OCI-M1 (cell line): ENCODE results near the gene CHST8.
"Not testable (repeated sequence)": the region's sequence is repeated elsewhere in the genome, so short reads cannot be mapped to it uniquely, and the experiment has no call there.

Experiments
- DNase-seq: peaks from one replicate; lab custom pipeline; 2025; lab: John Stamatoyannopoulos, UW

CHST8 gene

GRCh38 chr19:33811736-33812387 is 190.1 kb downstream of the CHST8 start:
- DNase-seq = no peak

DNA sequence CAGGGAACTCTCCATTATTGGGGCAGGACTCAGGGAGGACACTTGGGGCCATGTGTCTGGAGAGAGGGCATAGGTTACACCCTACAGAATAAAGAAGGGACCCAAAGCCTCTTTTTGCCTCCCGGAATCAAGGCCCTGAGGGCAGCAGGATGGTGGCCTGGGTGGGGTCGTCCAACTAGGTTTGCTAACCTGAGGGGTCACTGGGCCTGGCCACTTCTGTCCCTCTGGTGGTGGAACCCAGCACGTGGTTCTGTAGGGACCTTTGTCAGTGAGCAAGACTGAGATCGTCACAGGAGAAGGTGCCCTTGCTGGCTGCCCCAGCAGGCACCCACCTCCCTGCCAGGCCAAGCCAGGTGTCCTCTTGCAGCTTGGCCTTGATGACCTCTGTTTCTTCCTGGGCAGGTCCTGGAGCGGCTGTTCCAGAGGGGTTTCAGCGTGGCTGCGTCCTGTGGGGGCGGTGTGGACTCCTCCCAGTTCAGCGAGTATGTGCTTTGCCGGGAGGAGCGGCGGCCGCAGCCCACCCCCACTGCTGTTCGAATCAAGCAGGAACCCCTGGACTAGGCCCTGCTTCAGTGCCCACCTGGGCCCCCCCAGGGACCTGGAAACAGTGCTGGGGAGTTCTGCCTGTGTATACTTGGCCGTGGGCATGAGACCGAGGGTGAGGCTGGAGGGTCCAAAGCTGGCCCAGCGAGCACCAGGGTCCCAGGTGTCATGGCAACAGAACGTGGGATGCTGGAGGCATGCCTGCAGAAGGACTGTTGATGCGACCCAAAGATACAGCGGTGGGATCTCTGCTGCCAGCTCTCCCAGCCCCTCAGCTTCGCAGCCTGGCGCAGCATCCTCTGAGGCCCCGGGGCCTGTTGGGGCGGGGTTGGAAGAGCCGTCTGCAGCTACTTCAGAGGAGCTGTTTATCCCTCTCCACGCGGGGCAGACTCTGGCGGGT is 190.9 kb downstream of the CHST8 start:
- no peak for DNase-seq

DNA sequence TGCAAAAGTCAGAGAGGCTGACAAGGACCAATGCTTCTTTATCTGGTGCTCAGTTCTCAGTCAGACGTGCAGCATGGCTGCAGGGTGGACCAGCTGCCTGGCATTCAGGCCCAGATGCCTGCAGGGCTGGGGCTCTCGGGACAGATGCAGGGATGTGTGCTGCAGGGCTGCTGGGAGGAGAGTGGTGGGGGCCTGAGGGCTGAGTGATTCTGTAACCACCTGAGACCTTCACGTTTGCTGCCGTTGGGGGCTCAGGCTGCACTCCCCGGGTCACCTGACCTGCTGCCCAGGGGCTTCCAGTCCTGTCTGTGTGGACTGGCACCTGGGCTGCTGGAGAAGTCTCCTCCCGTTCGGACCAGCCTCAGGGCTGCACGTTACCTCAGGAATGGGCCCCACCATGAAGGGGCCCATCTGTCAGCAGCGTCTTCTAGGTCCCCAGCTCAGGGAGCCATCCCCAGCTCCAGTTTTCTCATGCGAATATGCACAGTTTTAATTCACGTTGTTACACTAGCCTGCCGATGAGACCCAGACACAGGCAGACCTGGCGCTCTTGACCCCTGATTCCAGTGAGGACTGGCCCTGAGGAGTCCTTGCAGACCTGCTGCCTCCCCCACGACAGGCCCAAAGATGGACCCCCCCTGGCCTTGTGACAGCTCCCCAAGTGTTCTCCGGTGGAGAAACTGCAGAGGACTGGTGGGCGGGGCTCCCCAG is 191.8 kb downstream of the CHST8 start:
- DNase-seq = no peak

DNA sequence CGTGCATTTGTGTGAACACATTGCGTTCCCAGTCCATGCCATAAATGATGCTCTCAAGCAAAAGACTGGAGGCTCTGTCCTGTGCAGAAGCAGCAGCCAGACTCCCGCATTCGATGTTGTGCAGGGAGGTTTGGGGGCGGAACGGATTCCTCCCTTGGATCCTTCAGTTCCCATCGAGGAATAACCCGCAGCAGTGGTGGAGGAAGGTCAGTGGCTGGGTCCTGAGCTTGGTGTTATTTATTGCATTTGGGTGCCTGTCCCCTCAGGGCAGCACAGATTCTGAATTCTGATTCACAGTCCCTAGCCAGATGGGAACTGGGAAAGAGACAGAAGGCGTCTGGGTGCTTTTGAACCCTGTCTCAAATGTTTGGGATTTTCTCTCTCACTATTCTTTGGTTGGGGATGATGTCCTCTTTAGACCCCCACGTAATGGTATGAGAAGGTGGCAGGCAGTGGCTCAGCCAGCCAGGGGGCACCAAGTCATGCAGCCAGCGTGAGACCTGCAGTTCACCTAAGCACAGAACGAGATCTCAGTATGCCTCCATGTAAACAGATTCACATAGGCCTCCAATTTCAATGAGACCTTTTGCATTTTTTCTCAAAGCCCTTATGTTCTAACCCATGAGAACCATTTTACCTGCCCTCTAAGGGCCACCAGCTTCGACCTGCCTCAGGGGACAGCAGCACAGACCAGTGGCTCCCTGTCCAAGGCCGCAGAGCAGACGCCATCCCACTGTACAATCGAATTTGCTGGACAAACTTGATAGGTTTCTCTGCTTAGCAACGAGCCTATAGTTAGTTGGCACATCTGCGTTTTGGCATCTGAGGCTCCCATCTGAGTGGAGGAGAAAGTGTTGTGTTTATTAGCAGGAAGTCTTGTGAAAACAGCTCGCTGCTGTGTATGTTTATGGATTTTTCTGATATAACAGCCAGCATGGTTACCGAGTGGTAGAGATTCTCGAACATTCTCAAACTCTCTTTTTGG is 192.7 kb downstream of the CHST8 start:
- DNase-seq = no peak

DNA sequence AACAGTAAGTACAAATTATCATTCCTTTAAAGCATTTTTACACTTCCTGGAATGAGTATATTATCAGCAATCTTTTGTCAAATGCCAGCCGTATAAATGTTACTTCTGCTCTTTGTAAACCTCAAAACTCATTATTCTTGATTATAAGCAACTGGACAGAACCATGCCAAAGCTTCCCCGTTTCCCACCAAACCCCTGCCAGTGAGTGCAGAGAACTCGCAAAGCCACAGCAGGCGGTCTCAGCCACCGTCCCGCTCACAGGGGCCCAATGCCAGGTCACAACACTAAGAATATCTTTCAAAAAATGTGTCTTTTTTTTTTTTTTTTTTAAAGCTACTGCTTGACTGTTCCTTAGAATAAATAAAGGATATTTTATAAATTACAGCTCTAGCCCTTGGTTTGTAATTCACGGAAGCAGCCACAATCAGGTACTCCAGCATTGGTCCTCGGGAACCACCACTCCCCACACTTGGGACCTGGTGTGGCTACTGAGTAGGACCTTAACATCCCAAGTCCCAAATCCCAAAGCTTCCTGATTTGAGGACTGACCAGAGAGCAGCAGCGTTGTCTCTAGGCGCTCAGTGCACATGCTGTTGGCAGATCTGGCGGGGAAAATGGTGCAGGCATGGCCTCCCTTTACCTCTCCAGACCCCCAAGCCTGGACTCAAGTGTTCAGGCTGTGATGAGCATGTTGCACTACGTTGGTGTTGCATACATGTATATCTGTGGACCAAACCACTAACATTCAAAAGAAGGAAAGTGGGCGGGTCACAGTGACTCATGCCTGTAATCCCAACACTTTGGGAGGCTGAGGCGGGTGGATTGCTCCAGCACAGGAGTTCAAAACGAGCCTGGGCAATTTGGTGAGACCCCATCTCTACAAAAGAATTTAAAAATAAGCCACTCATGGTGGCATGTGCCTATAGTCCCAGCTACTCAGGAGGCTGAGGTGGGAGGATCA is 193.9 kb downstream of the CHST8 start:
- DNase-seq = peak; percentile 35

DNA sequence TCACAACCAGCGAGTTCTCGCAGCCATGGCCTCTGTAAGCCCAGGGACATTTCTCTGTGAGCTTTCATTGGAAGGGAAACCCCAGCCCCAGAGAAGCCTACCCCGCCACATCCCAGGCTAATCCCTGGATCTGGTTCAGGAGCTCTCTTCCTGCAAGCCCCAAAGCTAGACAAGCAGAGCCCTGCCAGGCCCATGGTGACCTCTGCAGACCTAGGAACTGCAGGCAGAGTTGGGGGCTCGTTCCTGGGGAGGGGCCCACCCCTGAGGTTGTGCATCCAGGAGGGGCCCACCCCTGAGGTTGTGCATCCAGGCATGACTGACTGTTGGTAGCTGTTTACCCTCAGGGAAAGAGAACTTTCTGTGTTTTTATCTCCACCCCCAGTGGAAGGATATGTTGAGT is 196.7 kb downstream of the CHST8 start:
- DNase-seq = no peak

DNA sequence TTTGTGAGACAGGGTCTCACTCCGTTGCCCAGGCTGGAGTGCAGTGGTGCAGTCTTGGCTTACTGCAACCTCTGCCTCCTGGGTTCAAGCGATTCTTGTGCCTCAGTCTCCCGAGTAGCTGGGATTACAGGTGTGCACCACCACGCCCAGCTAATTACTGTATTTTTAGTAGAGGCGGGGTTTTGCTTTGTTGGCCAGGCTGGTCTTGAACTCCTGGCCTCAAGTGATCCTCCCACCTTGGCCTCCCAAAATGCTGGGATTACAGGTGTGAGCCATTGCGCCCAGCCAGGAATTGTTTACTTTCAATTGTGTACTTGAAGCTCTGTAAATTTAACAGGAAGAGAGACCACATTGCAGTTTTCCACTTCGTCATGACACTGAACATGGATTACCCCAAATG is 197.3 kb downstream of the CHST8 start:
- not testable (repeated sequence) for DNase-seq

DNA sequence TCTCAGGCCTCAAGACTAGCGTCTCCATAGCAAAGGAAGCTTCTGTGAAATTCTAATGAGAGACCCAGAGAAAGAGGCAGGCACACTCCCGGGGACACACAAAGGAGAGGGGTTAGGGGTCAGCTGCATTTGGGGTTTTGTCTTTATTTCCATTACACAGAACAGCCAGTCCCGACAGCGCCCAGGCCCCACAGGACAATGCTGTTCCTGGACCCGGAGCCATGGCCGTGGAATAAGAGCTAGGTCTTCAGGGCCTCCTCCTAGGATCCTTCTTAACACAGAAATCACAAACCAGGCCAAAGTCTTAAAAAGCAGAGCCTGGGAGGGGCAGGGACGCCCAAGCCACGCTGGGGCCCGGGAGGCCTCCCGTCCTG is 197.7 kb downstream of the CHST8 start:
- DNase-seq = no peak

DNA sequence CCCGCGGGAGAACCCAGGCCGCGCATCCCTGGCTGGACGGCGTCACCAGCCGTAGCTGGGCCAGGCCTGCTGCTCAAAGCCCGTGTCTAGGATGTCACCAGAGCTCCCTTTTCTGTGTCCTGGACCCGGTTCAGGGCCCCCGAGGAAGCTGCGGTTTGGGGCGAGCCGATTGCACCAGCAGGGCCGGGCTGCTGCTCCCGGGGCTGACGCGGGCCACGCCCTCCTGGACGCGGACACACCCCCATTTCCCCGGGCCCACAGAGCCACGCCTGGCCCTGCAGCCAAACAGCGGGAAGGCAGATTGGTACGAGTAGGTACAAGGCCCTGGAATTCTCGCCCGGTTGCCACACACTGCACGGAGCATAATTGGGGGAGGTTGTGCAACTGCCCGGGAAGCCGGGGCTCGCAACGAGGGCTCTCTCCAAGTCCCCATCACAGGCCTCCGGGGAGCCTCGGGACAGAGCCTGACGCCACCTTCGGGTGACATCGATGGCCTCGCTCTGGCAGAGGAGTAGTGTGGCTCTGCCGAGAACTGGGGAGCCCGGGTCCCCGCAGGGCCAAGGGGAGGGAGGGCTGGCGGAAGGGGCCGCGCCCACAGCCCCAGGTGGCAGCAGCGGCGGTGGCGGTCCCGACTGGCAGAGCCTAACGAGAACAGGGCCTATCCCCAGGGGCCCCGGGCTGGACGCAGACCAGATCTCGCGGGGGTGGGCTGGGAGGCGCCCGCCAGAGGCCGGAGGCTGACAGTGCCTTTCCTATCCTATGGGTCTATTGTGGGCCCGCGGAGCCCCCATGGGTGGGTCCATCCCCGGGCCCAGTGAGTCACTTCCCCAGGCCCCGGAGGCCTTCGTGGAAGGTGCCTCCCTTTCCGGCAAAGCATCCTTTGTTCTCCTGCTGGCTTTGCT is 198.4 kb downstream of the CHST8 start:
- DNase-seq = peak; percentile 88

DNA sequence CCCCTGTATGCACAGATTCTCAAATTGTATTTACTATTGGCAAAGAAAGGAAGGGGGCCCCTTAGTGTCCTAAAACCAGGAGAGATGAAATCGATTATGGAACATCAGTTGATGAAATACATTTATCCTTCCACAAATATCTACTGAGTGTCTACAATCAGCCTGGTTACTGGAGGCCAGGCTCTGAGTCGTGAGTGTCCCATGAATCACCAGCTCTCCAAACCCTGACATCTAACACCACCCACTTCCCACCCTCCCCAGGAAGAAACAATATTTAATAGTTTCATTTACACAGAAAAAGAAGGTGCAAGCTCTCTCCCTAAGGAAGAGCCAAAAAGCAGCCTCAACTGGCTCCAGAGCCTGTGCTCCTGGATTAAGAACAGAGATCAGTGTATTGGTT is 200.1 kb downstream of the CHST8 start:
- no peak for DNase-seq
